Activated CD8-positive, alpha-beta memory T cell treated with anti-CD3 and anti-CD28 coated beads for 24 hours (primary cell): ENCODE results near the gene PHF12.

Source experiments
- DNase-seq: peaks from one replicate; pipeline ENCODE4 v3.0.0-alpha.2; 2020

Gene PHF12

DNA sequence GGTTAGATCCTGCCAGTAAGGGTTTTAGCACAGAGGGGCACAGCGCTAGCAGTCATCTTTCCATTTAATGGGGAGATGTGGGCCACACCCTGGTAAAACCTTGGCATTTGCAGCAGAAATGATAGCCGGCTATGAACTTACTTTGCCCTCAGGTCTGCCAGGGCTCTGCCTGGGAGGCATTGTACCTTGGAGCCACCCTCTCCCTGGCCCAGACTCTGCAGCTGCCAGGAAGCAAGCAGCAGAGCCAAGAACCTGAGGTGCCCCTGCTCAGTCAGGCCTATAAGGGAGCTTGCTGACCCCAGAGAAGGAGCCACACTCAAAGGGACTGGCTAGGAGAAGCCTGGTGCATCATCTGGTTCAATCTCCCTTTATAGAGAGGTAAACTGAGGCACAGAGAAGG is 23.7 kb upstream of the PHF12 start:
- no peak for DNase-seq

DNA sequence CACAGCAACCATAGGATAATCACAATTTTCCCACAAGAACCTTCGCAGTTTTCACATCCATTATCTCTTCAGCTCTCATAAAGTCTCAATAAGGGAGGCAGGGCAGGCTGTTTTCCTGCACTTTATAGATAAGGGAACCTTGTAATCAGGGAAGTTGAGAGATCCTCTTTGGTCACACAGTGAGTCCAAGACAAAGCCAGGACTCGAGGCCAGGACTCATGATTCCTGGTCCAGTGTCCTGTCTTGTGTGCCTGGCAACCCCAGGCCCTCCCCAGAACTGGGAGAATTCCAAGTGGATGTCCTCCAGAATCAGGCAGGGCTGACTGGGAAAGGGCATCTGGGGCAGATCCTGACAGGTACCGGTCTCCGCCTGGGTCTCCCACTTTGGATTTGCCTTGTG is 23.1 kb upstream of the PHF12 start:
- DNase-seq = no peak

DNA sequence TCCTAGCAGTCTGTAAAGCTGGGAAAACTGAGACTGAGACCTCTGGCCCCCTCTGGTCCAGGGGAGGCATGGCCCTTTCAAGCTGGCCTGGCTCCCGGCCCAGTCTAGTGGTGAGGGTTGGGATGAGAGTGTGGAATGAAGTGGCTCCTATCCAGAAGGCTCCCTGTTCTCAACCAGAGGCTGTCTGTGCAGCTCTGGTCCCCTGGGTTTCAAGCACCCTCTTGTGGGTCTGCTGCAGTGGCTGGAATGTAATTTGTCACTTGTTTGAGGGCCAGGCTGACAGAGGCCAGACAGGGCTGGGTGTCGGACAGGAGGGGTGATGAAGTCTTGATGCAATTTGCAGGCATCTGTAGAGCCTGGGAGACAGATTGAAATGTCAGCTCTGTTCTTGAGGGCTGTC is 22.1 kb upstream of the PHF12 start:
- no peak for DNase-seq

DNA sequence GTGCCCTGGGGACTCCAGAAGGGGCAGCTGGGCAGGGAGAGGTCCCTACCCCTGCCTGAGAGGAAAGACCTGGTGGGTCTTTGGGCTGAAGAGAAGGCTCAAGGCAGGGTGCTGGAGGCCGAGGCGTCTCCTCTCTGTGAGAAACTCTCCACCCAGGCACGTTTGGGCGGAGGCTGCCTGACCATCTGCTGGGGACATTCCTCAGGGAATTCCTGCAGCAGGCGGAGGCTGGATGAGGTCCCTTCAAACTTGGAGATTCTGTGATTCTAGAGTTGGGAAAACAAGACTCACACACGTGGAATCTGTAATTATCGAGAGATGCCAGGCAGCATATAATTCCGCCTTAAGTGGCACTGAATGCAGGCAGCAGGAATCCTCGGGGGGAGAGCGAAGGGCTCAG is 21.1 kb upstream of the PHF12 start:
- no peak for DNase-seq

DNA sequence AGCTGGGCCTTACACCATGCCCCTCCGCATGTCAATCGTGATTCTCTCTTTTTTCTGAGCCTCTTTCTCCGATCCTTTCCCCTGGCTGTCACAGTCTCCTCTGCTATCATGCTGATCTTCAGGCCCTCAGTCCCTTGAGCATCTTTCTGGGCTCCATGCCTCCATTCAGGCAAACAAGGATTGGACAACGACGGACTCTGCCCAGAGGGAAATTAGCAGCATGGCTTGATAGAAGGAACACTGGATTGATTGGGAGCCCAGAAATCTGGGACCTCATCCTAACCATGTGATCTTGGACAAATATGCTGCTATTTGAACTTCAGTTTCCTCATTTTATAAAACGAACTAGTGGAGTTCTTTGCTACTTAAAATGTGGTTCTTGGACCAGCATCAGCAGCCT is 19.6 kb upstream of the PHF12 start:
- DNase-seq = no peak

DNA sequence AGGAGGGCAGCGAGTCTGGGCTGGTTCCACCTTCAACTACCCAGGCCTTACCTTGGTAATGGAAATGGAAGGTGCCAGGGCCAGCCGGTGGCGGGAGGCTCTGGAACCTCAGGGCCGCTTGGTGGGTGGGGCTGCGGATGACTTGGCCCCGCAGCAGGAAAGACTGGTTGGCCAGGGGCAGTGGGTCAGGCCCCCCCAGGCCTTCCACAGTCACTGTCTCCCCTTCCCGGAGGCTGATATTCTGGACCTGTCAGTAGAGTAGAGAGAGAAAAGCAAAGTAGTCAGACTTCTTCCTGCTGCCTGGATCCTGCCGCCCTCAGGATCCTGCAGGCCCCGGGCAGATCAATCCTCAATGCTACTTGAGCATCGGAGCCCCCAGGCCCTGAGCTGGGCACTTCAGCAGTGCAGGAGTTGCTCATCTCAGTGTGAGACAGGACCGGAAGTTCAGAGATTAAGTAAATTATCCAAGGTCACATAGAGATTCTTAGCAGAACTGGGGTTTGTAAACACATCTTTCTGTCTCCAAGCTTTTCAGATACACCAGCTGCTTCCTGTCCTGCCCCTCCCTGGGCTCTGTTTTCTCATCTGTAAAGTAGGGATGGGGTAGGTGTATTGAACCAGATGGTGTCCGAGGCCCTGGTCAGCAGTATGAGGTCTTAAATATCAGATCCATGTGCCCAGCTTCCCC is 18.5 kb upstream of the PHF12 start:
- DNase-seq = no peak

DNA sequence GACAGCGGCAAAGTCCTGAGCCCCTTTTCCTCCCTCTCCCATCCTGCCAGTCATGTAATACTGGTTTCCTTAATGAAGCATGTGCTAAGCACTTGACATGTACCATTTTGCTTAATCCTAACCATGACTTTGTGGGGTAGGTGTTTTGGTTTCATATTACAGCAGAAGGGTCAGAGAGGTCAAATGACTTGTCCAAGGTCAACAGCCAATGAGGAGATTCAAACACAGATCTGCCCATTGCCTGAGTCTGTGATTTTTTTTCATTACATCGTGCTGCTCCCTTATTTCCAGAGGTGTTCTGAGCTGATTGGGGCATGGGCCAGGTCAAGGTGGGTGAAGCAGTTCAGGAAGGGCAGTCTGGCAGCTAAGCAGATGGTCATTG is 17.6 kb upstream of the PHF12 start:
- DNase-seq = no peak

DNA sequence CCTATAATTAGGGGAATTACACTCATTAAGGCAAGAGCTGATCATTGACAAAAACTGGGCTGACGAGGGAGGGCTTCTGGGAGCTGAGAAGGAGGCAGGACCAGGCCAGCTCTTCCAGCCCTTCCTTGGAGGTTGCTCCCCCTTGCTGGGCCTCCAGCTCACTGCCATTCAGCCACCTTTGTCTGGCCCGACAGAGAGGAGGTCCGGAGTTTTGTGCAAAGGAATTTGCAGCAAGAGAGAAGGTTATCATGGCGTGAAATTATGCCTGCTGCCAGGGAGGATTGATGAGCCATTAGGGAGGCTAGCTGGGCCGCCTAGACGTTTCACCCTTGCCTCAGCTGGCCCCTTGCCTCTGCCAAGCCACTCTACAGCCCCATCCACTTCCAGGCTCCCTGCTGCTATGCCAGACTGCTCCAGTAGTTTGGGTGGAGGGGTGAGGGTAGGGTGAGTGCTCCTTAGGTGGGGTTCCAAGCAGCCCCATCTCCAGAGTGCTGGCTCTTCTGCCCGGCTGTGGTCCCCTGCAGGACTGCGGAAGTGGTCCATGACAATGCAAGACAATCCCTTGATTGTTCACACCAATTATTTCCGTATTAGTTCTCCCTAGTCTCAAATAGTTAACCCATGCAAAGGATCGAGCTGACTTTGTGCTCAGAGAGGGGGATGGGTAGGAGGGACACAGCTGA is 17.1 kb upstream of the PHF12 start:
- DNase-seq = no peak

DNA sequence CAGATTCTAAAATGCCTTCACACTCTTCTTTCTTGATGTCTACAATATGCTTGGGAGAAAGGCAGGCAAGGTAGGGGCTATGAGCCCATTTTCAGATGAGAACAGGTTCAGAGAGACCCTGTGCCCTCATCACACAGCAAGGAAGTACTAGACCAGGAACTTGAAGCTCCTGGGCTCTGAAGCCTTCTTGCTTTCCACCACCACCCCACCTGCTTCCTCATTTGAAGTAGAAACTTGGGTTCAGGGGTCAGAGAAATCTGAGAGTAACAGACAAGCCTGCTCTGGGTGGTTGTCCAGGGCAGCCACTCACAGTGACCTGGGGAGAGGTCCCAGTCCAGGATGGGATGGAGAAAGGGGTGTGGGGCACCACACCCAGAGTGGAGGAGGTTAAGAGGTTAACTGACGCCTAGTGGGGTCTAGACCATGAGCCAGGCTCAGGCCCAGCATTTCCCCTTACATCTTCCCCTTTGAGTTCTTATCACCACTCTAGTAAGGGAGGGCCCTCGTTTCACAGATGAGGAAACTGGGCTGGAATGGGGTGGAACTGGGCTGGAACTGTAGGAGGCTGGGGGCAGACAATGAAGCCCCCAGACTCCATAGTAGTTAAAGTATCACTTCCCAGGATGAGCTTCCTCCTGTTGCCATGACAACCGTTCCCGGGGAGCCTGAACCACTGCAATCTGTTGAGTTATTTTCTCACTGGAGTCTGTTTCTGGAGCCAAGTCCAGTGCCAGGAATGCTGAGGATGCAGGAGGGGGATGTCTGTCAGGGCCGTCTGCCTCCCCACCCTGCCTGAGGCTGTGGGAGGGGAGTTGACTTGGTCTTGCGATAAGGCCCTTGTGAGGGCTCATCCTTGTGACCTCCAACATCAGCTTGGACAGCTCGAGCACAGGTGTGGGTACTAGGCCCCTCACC is 16.2 kb upstream of the PHF12 start:
- no peak for DNase-seq

DNA sequence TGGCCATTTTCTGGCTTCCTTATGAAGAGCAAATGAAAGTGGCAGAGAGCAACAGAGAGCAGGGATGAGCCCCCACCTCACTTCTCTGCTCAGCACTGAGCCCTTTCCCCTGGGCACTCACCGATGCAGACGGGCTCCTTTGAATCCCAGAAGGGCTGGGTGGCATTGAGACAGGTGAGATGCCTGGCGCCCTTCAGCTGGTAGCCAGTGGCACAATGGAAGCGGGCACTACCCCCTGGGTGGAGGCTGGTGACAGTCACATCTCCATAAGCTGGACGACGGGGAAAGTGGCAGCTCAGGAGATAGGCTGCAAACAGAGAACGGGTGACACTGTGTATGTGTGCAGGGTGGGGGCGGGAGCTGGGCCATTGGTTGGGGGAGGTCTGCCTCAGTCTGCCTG is 12.5 kb upstream of the PHF12 start:
- DNase-seq = no peak

DNA sequence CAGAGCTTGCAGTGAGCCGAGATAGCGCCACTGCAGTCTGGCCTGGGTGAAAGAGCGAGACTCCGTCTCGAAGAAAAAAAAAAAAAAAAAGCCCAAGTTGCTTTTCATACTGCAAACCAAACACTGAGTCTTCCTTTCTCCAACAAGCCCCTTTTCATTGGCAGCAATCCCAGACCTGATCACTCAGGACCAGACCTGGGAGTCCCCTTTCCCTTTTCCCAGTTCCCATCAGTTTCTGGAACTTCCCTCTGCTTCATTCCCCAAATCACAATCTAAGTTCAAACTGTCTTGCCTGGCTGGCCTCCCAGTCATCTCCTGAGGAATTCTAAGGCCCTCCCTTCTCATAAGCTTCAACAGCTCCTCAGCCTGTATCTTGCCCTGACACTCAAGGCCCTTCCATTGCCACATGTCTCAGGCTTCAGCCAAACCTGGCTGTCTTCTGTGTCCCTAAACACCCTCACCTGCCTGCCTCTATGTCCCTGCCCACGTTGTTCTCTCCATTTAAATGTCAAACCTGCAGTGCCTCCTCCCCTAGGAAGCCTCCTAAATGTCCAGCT is 11.8 kb upstream of the PHF12 start:
- DNase-seq = no peak

DNA sequence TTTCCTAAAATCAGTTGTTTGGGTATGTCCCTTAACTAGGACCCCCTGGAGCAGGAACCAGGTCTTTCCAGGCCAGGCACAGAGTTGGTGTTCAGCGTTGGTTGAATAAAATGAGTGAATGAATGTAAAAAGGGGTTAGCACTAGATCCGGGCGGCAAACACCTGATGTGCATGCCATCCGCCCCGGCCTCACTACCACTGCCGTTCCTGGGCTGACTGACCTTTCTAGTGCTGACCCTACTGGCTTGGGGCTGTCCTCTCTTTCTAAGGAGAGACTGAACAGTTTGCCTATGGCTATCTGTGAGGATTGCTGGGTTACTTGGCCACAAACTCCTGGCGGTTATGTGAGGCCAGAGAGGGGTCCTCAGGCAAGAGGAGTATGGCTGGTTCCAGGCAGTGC is 10.1 kb upstream of the PHF12 start:
- DNase-seq = no peak

DNA sequence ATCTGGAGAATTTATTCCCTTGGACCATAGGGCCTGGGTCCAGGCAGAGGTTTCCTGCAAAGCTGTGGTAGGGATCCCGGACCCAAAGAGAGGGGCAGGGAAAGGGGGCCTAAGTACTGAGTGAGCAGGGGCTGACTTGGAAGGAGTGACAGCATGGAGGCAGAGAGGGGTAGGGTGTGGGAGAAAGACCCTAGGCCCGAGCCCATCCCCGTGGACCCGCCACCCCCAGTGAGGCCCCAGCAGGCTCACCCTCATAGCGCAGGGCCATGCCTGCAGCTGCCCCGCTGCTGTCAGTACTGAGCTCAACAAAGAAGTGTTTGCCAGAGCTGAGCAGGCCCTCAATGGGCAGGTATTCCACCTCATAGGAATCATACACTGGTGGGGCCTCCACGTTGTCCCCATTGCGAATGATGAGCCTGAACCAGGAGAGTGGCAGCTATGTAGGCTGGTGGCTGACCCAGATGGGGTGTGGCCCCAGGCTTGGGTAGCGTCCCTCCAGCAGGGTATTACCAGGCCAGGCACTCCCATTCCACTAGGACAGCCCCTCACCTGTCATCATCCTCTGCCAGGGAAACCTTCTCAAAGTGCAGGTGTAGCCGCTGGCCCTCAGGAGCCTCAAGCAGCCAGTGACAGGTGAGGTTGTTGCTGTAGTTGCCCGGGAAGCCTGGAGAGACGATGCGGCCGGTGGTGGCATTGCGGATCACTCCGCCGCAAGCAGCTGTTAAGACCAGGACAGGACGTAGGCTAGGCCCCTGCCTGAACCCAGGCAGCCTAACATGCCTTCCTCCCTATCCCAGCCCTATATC is 9.1 kb upstream of the PHF12 start:
- no peak for DNase-seq

DNA sequence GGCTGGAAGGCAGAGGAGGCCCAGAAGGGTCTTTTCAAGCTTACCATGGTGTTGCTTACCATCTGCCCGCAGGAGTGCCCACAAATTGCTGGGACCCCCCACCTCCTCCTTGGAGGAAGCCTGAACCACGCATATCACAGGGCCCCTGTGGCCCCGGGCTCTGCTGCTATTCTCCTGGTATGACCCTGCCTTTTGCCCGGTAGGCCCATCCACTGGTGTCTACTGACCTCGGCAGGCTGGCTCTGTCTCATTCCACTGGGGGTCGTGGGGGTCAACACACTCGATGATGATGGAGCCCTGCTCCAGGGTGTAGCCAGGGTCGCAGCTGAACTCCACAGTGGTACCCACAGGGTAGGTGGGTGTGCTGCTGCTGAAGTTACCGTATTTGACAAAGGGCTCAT is 8.2 kb upstream of the PHF12 start:
- DNase-seq = no peak

DNA sequence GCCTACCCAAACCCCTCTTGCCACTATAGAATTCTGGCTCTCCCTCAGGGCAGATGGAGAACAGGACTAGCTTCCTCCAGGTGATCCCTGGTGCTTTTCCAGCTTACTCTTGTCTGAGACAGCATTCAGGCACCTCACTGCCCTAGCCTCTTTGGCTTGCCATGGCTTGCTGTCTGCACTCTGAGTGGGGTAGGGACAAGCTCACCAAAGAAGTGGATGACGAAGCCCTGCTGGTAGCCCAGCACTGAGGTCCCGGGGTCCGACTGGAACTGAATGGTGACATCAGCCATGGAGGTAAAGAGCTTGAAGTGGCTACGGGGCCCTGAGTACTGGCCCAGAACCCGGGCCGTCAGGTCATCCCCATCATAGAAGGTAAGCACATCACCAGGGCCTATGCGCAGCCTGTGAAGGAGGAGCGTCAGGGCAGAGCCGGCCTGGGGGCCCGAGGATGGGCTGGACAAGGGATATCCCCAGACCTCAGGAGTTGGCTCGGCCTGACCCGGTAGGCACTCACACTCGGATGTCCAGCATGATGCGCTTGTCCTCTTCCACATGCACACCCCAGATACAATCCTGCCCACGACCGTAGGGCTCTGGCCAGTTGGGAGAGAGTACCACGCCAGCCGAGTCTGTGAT is 7.6 kb upstream of the PHF12 start:
- no peak for DNase-seq

DNA sequence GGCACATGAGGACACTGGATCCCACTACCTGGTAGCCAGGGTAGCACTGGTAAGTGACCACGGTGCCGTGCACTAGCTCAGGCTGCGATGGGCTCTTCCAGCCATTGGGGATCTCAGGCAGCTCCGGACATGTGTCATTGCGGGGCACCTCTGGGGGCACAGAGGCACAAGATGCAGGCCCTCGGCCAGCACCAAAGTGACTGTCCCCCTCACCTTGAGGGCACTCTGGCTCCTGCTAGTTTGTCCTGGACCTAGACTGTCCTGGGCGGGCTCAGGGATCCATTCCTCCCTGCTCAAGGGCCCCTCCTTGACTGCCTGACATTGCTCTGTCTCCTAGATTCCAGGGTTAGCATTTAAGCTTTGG is 6.7 kb upstream of the PHF12 start:
- DNase-seq = no peak

DNA sequence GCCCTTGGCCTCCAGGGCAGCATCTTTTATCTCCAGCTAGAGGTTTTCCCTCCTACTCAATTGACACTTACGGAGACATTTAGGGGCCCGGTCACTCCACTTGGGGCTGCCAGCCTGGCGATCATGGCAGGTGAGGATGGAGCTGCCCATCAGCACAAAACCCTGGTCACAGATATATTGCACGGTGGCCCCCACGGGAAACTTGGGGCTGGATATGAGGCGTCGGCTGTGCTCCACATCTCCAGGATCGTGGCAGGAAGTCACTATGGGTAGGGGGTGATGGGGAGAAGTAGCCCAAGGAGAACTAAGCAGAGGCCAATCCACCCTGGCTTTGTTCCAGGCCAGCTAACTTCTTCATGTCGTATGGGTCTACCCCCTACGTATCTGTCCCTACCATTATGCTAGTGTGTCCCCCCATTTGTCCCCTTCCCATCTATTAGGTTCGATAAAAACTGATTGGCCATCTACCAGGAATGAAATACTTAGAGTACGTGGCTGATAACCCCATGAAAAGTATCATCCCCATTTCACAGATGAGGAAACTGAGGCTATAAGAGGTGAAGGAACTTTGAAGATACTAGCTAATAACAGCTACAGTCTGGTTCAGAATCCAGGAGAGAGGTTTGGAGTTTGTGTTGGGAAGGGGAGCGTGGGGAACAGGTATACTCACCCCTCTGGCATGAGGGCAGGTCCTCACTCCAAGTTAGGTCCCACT is 6.1 kb upstream of the PHF12 start:
- no peak for DNase-seq

DNA sequence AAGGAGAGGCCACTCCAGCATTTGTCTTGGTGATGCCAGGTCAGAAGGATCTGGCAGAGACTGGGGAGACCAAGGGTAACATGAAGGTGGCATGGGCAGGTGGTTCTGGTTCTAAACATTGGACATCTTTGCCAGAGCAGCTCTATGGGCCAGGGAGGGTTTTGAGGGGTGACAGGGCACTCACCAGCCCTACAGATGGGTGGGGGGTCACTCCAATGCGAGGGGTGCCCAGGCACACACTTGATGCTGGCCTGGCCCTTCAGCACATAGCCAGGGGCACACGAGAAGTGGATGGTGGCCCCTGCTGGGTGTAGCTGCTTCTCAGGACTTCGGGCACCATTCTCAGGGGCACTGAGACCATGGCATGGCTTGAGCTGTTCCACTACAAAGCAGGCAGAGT is 5.5 kb upstream of the PHF12 start:
- no peak for DNase-seq

DNA sequence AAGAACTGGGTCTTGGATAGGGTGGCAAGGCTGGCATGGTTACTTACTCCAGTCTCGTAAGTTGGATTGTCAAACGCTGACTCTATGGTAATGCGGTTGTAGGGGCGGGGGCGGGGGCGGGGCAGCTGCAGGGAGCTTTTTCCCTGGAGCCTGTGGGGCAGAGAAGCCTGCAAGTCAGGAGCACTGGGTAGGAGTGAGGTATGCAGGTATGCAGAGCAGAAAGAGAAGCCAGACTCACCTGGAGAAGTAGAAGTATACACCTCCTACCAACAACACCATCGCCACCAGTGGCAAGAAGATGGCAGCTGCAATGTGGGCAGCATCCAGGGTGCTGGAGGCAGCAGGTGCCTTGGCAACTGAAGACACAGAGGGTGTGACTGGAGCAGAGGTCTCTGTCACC is 4.8 kb upstream of the PHF12 start:
- DNase-seq = no peak

DNA sequence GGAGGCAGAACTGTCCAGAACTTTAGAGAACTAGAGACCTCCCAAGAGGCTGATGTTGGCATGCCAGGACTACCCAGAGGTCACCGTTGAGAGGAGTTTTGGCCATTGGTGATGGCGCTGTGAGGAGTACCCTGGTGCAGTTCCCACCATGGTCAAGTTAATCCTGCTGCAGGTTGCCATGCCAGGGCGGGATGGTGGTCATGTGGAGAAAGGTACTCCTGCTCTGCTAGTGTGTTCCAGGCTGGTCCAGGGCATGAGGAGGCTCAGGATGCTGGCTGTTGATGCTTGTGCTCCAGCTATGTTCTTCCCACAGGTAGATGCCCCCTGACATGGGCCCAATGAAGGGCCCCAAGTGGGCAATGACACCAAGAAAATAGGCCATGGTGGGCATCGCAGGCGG is 4.1 kb upstream of the PHF12 start:
- no peak for DNase-seq

DNA sequence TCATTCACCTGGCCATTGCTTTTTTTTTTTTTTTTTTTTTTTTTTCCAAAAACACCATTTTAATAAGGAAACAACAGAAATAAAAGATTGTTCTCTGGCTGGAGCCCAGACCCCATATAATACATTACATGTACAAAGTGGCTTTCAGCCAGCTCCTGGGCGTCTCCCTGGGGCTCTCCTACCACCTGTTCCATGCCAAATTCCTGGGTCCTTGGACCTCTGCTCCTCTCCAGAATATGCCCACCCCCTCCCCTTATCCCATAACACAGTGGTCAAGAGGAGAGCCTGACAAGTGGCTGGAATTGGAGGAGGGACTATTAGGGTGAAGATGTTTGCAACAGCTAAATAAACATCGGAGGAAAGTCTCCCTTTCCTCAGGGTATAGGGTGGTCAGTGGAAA is 3.6 kb upstream of the PHF12 start:
- DNase-seq = no peak
